ENCODE data around the gene RNF169.
"Not testable (repeated sequence)": the region's sequence is repeated elsewhere in the genome, so short reads cannot be mapped to it uniquely, and the experiment has no call there.

The RNF169 gene

DNA sequence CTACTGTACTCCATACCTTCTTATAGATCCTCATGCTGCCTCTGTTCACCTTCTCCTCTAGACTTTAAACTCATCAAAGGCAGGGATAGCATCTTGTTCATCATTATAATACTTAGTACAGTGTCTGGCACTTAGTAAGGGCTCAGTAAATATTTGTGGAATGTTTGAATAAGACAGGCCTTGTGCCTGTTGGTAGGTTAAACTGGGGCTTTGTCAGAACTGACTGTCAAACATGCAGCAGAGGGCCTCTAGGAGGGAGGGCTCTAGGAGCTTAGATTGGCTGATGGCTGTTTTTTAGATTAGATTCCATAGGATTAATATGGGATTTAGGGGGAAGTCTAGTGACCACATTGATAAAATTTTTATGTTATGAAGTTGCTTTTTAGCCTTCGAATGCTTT lies 70.8 kb downstream of the RNF169 start:
- H3K9me3 ChIP-seq (ENCODE audit: control insufficient read depth in 1 of 2, low read length in 2 of 2), result peaks cover under 1 to 3% of the 10 kb centered on the region in 2 donors
- H3K36me3 ChIP-seq (ENCODE audit: control insufficient read depth in 1 of 2, insufficient read depth in 2 of 2, low read length in 2 of 2), result peaks cover 5 to 38% of the 10 kb centered on the region in 2 donors
- H3K27me3 ChIP-seq (ENCODE audit: control insufficient read depth in 1 of 2, insufficient read depth in 2 of 2, low read length in 2 of 2), result no peaks in the 10 kb centered on the region
- H3K27ac ChIP-seq (ENCODE audit: low read depth, low read length), result no peak overlapping the region
- H3K4me3 ChIP-seq (ENCODE audit: low read depth in 1 of 2, low read length in 2 of 2), result no peak overlapping the region
- no peak overlapping the region for H3K9ac ChIP-seq (ENCODE audit: low read depth in 1 of 2, low read length in 2 of 2)
- no peaks in the 10 kb centered on the region for H3K4me1 ChIP-seq (ENCODE audit: control insufficient read depth in 1 of 2, insufficient read depth in 2 of 2, low read length in 2 of 2)

DNA sequence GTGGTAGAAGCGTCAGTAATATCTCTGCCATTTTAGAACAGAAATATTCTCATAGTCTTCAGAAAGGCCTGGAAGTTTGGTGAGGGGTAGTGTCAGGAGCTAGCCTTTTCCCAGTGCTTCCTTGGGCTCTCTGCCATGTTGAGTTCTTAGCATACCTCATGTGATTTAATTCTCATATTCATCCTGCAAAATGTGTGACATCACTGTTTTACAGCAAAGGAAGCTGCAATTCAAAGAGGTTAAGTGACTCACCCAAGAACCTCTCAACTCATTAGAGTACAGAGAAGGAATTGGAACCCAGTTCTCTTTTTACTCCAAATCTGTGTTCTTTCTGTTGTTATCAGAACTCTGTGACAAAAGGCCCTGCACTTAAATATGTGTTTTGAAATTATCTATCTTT lies 72.1 kb downstream of the RNF169 start:
- Histone ChIP-seq H3K4me1 (ENCODE audit: control insufficient read depth in 1 of 2, insufficient read depth in 2 of 2, low read length in 2 of 2) (no peaks in the 10 kb centered on the region), H3K36me3 (ENCODE audit: control insufficient read depth in 1 of 2, insufficient read depth in 2 of 2, low read length in 2 of 2) (peaks cover 5 to 46% of the 10 kb centered on the region in 2 donors), H3K9me3 (ENCODE audit: control insufficient read depth in 1 of 2, low read length in 2 of 2) (peaks cover 2 to 9% of the 10 kb centered on the region in 2 donors), H3K27me3 (ENCODE audit: control insufficient read depth in 1 of 2, insufficient read depth in 2 of 2, low read length in 2 of 2) (no peaks in the 10 kb centered on the region), H3K4me3 (ENCODE audit: low read depth in 1 of 2, low read length in 2 of 2) (no peak overlapping the region), H3K9ac (ENCODE audit: low read depth in 1 of 2, low read length in 2 of 2) (no peak overlapping the region), H3K27ac (ENCODE audit: low read depth, low read length) (no peak overlapping the region)

DNA sequence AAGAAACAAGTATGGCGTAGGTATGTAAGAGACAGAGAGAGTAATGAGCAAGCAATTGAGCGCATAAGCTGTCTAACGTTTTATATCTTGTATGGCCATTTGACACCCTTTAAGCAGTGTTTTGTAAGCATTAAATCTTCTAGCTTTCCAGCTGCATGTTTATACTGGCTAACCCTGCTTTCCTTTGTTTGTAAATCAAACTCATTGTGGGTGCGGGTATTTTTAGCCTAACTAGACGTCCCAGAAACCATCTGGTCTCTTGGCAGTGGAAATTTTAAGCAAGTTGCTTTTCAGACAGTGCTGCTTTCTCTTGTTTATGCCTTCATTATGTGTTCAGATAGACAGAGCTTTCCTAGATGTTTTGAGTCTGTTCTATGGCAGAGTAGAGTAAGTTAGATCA lies 73.5 kb downstream of the RNF169 start:
- no peak overlapping the region for H3K9ac ChIP-seq (ENCODE audit: low read depth in 1 of 2, low read length in 2 of 2)
- H3K36me3 ChIP-seq (ENCODE audit: control insufficient read depth in 1 of 2, insufficient read depth in 2 of 2, low read length in 2 of 2), result peaks cover 9 to 56% of the 10 kb centered on the region in 2 donors

DNA sequence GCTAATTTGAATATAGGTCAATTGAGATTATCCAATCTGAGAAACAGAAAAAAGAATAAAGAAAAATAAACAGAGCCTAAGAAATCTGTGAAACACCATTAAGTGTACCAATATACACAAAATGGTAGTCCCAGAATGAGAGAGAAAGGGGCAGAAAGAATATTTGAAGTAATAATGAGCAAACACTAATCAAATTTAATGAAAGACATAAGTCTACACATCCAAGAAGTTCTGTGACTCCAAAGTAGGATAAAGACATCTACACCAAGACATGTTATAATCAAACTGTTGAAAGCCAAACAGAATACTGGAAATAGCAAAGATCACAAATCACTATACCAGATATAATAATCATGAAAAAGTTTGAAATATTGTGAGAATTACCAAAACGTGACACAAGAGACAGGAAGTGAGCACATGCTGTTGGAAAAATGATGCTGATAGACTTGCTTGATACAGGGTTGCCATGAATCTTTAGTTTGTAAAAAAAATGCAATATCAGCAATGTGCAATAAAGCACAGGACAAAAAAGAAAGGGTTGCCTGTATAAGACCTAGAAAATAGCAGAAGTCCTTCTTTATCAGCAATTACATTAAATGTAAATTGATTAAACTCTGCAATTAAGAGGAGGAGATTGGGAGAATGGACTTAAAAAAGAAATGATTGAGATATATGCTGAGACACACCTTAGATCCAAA lies 75.8 kb downstream of the RNF169 start:
- H3K36me3 ChIP-seq (ENCODE audit: control insufficient read depth in 1 of 2, insufficient read depth in 2 of 2, low read length in 2 of 2), result peaks cover 9 to 49% of the 10 kb centered on the region in 2 donors

More for the DNA sequence above, 73.5 kb downstream of the RNF169 start:
- no peak overlapping the region for H3K4me3 ChIP-seq (ENCODE audit: low read depth in 1 of 2, low read length in 2 of 2)
- no peaks in the 10 kb centered on the region for H3K27me3 ChIP-seq (ENCODE audit: control insufficient read depth in 1 of 2, insufficient read depth in 2 of 2, low read length in 2 of 2)
- no peaks in the 10 kb centered on the region for H3K4me1 ChIP-seq (ENCODE audit: control insufficient read depth in 1 of 2, insufficient read depth in 2 of 2, low read length in 2 of 2)
- peaks cover 11 to 18% of the 10 kb centered on the region in 2 donors for H3K9me3 ChIP-seq (ENCODE audit: control insufficient read depth in 1 of 2, low read length in 2 of 2)
- no peak overlapping the region for H3K27ac ChIP-seq (ENCODE audit: low read depth, low read length)

DNA sequence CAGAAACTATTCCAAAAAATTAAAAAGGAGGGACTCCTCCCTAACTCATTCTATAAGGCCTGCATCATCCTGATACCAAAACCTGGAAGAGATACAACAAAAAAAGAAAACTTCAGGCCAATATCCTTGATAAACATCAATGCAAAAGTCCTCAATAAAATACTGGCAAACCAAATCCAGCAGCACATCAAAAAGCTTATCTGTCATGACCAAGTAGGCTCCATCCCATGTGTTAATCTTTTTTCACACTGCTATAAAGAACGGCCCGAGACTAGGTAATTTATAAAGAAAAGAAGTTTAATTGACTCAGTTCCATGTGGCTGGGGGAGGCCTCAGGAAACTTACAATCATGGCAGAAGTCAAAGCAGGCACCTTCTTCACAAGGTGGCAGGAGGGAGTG lies 76.9 kb downstream of the RNF169 start:
- H3K4me1 ChIP-seq (ENCODE audit: control insufficient read depth in 1 of 2, insufficient read depth in 2 of 2, low read length in 2 of 2); H3K4me3 ChIP-seq (ENCODE audit: low read depth in 1 of 2, low read length in 2 of 2); H3K9ac ChIP-seq (ENCODE audit: low read depth in 1 of 2, low read length in 2 of 2); H3K27me3 ChIP-seq (ENCODE audit: control insufficient read depth in 1 of 2, insufficient read depth in 2 of 2, low read length in 2 of 2); H3K27ac ChIP-seq (ENCODE audit: low read depth, low read length): not testable (repeated sequence)
- Histone ChIP-seq H3K9me3 (ENCODE audit: control insufficient read depth in 1 of 2, low read length in 2 of 2) (peaks cover 11 to 18% of the 10 kb centered on the region in 2 donors), H3K36me3 (ENCODE audit: control insufficient read depth in 1 of 2, insufficient read depth in 2 of 2, low read length in 2 of 2) (peaks cover 4 to 39% of the 10 kb centered on the region in 2 donors)

More for the DNA sequence above, 75.8 kb downstream of the RNF169 start:
- Histone ChIP-seq H3K27ac (ENCODE audit: low read depth, low read length) (no peak overlapping the region), H3K27me3 (ENCODE audit: control insufficient read depth in 1 of 2, insufficient read depth in 2 of 2, low read length in 2 of 2) (no peaks in the 10 kb centered on the region), H3K4me3 (ENCODE audit: low read depth in 1 of 2, low read length in 2 of 2) (no peak overlapping the region), H3K9ac (ENCODE audit: low read depth in 1 of 2, low read length in 2 of 2) (no peak overlapping the region), H3K4me1 (ENCODE audit: control insufficient read depth in 1 of 2, insufficient read depth in 2 of 2, low read length in 2 of 2) (no peaks in the 10 kb centered on the region), H3K9me3 (ENCODE audit: control insufficient read depth in 1 of 2, low read length in 2 of 2) (peaks cover 11 to 18% of the 10 kb centered on the region in 2 donors)

DNA sequence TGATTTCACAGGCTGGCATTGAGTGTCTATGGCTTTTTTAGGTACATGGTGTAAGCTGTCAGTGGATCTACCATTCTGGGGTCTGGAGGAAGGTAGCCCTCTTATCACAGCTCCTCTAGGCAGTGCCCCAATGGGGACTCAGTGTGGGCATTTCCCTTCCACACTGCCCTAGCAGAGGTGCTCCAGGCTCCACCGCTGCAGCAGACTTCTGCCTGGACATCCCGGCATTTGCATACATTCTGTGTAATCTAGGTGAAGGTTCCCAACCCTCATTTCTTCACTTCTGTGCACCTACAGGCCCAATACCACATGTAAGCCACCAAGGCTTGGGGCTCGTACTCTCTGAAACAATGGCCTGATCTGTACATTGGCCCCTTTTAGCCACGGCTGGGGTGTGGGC lies 78.3 kb downstream of the RNF169 start:
- Histone ChIP-seq H3K27me3 (ENCODE audit: control insufficient read depth in 1 of 2, insufficient read depth in 2 of 2, low read length in 2 of 2) (no peaks in the 10 kb centered on the region), H3K27ac (ENCODE audit: low read depth, low read length) (no peak overlapping the region), H3K36me3 (ENCODE audit: control insufficient read depth in 1 of 2, insufficient read depth in 2 of 2, low read length in 2 of 2) (peaks cover 4 to 41% of the 10 kb centered on the region in 2 donors), H3K4me3 (ENCODE audit: low read depth in 1 of 2, low read length in 2 of 2) (no peak overlapping the region), H3K9me3 (ENCODE audit: control insufficient read depth in 1 of 2, low read length in 2 of 2) (peaks cover 11 to 18% of the 10 kb centered on the region in 2 donors), H3K9ac (ENCODE audit: low read depth in 1 of 2, low read length in 2 of 2) (no peak overlapping the region), H3K4me1 (ENCODE audit: control insufficient read depth in 1 of 2, insufficient read depth in 2 of 2, low read length in 2 of 2) (no peaks in the 10 kb centered on the region)

DNA sequence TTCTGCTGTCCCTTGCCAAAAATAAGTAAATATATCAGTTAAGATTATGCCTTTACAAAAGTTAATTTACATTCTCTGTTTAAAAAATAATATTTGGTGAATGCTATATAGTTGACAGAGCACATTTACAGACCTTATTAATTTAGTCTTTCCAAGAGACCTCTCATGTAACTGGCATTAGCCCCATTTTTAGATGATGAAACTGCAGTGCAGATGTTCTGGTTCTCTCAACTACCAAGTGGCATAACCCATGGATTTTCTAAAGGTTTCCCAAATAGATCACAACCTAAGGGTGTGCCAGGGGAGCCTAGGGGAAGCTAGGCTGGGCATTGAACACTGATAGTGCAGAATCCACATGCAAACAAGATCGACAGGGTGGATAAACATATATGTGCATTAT lies 88.5 kb downstream of the RNF169 start:
- no peaks in the 10 kb centered on the region for H3K9me3 ChIP-seq (ENCODE audit: control insufficient read depth in 1 of 2, low read length in 2 of 2)
- peaks cover 28 to 73% of the 10 kb centered on the region in 2 donors for H3K36me3 ChIP-seq (ENCODE audit: control insufficient read depth in 1 of 2, insufficient read depth in 2 of 2, low read length in 2 of 2)
- H3K9ac ChIP-seq (ENCODE audit: low read depth in 1 of 2, low read length in 2 of 2), result no peak overlapping the region
- no peaks in the 10 kb centered on the region for H3K4me1 ChIP-seq (ENCODE audit: control insufficient read depth in 1 of 2, insufficient read depth in 2 of 2, low read length in 2 of 2)
- no peak overlapping the region for H3K4me3 ChIP-seq (ENCODE audit: low read depth in 1 of 2, low read length in 2 of 2)
- H3K27me3 ChIP-seq (ENCODE audit: control insufficient read depth in 1 of 2, insufficient read depth in 2 of 2, low read length in 2 of 2), result no peaks in the 10 kb centered on the region
- no peak overlapping the region for H3K27ac ChIP-seq (ENCODE audit: low read depth, low read length)

DNA sequence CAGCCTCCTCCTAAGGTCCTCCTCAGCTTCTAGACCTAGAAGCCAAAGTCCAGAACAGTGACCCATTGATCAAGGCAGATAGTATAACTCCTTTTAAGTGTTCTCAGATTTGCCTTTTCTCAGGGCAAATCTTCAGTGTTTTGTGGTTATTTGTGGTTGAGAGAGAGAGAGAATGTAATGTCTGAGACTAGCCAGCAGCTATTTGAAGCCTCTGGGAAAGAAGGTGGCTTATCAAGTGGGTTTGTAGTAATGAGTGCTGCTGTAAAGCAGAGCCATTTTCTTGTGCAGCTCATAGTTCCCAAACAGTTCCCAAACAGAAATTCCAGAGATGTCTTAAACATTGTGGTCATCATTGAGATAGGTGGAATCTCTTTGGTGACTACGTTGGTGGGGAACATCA lies 89.5 kb downstream of the RNF169 start:
- H3K9me3 ChIP-seq (ENCODE audit: control insufficient read depth in 1 of 2, low read length in 2 of 2), result no peaks in the 10 kb centered on the region
- H3K36me3 ChIP-seq (ENCODE audit: control insufficient read depth in 1 of 2, insufficient read depth in 2 of 2, low read length in 2 of 2), result peaks cover 31 to 83% of the 10 kb centered on the region in 2 donors
- H3K4me3 ChIP-seq (ENCODE audit: low read depth in 1 of 2, low read length in 2 of 2), result no peak overlapping the region
- H3K9ac ChIP-seq (ENCODE audit: low read depth in 1 of 2, low read length in 2 of 2), result no peak overlapping the region
- H3K27me3 ChIP-seq (ENCODE audit: control insufficient read depth in 1 of 2, insufficient read depth in 2 of 2, low read length in 2 of 2), result no peaks in the 10 kb centered on the region
- H3K27ac ChIP-seq (ENCODE audit: low read depth, low read length), result no peak overlapping the region
- no peaks in the 10 kb centered on the region for H3K4me1 ChIP-seq (ENCODE audit: control insufficient read depth in 1 of 2, insufficient read depth in 2 of 2, low read length in 2 of 2)

DNA sequence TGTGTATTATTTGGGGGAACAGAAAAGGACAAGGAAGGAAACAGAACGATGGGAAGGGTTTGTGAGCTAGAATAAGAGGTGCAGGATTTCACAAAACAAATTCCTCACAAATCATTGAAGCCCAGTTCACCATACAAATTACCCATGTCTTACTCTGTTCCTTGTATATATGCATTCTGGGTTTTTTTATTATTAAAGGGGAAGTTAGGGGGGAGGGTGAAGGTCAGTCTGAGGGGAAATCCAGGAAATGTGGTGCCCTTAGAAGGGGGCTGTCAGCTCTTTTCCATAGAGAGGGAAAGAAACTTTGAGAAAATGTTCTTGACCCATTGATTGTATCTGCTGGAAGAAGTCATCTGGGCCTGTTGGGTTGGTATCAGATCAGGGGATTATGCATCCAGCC lies 90.8 kb downstream of the RNF169 start:
- H3K36me3 ChIP-seq (ENCODE audit: control insufficient read depth in 1 of 2, insufficient read depth in 2 of 2, low read length in 2 of 2), result peaks cover 43 to 84% of the 10 kb centered on the region in 2 donors
- no peak overlapping the region for H3K27ac ChIP-seq (ENCODE audit: low read depth, low read length)
- no peaks in the 10 kb centered on the region for H3K9me3 ChIP-seq (ENCODE audit: control insufficient read depth in 1 of 2, low read length in 2 of 2)
- H3K27me3 ChIP-seq (ENCODE audit: control insufficient read depth in 1 of 2, insufficient read depth in 2 of 2, low read length in 2 of 2), result no peaks in the 10 kb centered on the region
- no peak overlapping the region for H3K9ac ChIP-seq (ENCODE audit: low read depth in 1 of 2, low read length in 2 of 2)
- H3K4me1 ChIP-seq (ENCODE audit: control insufficient read depth in 1 of 2, insufficient read depth in 2 of 2, low read length in 2 of 2), result no peaks in the 10 kb centered on the region
- no peak overlapping the region for H3K4me3 ChIP-seq (ENCODE audit: low read depth in 1 of 2, low read length in 2 of 2)

DNA sequence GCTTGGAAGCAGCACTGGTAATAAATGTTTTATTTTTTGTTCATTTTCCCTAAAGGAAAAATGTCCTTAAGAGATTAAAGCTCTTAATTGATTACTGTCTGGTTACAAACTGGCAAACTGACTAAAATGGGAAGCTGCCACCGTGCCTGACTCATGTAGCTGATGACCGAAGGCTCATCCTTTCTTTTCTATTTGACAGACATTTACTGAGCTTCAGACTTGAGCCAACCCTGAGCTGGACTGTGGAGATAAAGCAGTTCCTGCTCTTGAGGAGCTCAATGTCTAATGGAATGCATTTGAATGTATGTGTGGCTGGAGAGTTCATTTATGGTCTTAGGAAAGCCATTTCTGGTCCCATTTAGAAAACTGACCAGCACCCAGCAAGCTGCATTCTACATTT lies 91.3 kb downstream of the RNF169 start:
- Histone ChIP-seq H3K4me3 (ENCODE audit: low read depth in 1 of 2, low read length in 2 of 2) (no peak overlapping the region), H3K36me3 (ENCODE audit: control insufficient read depth in 1 of 2, insufficient read depth in 2 of 2, low read length in 2 of 2) (peaks cover 48 to 84% of the 10 kb centered on the region in 2 donors)

More for the DNA sequence above, 91.3 kb downstream of the RNF169 start:
- H3K9ac ChIP-seq (ENCODE audit: low read depth in 1 of 2, low read length in 2 of 2), result no peak overlapping the region
- H3K27me3 ChIP-seq (ENCODE audit: control insufficient read depth in 1 of 2, insufficient read depth in 2 of 2, low read length in 2 of 2), result no peaks in the 10 kb centered on the region
- H3K27ac ChIP-seq (ENCODE audit: low read depth, low read length), result no peak overlapping the region
- no peaks in the 10 kb centered on the region for H3K4me1 ChIP-seq (ENCODE audit: control insufficient read depth in 1 of 2, insufficient read depth in 2 of 2, low read length in 2 of 2)
- no peaks in the 10 kb centered on the region for H3K9me3 ChIP-seq (ENCODE audit: control insufficient read depth in 1 of 2, low read length in 2 of 2)
